ENCODE data around the gene FOXJ1.

The FOXJ1 gene

DNA sequence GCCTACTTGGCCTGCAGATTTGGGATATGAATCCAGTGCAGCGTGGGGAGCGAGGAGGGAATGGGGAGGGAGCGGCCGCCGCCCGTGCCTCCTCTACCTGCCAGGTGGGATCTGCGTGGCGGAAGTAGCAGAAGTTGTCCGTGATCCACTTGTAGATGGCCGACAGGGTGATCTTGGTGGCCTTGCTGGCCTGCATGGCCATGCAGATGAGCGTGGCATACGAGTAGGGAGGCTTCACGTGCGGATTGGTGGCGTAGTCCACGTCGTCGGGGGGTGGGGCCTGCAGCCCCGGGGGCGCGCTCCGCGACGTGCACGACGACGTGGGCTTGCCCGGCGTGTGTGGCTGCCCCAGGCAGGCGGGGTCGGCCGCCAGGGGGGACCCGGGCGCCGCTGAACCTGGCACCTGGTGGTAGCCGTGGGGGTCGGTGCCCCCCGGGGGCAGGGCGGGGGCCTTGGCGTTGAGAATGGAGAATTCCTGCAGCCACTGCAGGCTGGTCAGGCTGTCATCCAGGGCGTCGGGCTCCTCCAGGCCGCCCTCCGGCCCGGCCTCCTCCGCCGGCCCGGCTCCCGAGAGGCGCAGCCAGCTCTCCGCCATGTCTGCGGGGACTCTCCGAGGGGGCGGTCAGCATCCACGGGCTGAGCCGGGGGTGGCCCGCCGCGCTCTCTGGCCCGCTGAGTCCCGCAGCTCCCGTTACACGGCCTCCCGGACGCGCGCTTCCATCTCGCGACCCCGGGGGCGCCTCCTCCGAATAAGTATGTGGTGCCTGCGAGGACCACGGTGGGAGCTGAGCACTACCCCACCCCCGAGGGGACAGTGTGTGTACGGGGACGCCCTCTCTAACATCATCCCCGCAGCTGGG, 1.0 kb downstream of the FOXJ1 start:
- no peak for DNase-seq

DNA sequence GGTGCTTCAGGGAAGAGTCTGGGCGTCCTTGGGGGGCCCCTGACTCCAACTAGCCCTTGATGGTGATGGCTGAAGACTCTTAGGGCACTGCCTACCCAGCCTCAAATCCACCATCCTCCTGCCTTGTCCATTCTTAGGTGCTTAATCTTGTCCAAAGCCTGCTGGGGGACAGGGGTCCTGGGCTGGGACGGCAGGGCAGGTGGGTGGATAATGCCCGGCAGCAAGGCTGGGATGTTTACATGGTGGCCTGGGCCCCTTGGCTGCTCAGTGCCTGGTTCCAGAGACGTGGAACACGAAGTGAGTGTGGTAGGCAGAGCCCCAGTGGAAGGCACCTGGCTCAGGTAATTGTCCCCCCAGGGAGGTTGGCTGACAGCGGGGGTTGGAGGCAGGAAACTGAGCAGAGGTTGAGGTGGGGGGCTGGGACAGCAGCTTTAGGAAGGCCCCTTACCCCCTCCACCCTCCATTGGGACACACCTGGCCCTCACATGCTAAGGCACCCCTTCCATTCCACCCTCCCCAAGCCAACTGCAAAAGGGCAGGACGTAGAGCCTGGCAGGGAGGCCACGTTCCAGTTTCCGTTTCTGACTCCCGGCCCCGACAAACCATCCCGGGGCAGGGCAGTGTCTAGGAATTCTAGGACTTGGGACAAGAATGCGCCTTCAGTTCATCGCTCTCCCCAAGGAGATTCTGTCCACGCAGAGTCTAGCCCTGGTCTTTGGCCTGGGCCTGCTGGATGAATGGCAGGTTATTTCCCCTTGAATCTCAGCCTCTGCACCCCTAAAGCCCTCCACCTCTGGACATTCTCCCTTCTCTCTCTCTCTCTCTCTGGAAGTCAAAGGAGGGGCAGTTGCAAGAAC, 1.9 kb downstream of the FOXJ1 start:
- no peak for DNase-seq

DNA sequence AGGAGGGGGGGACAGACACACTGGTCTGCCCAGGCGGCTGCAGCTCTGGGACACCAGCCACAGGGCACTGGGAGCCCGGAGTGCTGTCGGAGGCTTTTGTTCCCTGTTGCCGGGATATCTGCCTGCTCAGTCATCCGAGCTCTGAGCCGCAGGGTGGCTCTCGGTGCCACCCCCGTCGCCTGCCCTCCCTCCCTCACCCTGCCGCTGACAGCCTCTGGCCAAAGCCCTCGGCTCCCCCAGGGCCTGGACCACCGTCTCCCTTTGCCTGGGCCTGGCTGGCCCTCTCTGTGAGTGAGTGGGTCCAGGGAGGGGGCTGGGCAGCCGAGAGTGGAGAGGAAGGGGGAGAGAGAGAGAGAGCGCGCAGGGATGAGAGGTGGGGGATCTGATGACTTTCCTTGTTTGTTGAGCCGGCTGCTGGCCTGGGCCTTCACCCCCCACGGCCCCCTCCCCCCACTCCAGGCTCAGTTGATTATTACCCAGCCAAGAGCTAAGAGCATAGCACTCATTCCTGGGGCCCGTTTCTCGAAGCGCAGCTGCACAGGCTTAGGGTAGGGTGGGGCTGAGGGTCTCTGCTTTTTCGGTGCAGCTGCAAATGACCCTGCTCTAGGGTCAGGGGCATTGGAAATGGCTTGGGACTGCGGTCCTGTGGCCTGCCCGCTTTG, 2.7 kb downstream of the FOXJ1 start:
- no peak for DNase-seq

GRCh38 chr17:76137351-76138233, 3.5 kb downstream of the FOXJ1 start:
- no peak for DNase-seq

DNA sequence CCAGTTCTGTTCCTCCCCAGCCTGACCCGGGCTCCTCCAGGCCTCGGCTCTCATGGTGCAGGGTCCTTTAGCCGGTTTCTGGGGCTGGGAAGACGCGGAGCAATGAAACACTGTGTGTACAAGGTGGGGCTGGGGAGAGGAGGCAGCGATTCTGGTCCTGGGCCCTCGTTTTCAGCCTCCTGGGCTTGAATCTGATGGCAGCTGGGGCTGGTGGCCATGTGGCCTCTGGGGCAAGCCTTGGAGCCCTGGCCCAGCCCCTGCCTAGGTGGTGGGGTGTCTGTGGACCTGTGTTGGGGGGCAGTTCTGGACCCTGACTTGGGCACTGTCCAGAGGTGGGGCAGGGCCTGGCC, 4.1 kb downstream of the FOXJ1 start:
- DNase-seq = no peak

GRCh38 chr17:76136276-76137000, 4.6 kb downstream of the FOXJ1 start:
- no peak for DNase-seq

DNA sequence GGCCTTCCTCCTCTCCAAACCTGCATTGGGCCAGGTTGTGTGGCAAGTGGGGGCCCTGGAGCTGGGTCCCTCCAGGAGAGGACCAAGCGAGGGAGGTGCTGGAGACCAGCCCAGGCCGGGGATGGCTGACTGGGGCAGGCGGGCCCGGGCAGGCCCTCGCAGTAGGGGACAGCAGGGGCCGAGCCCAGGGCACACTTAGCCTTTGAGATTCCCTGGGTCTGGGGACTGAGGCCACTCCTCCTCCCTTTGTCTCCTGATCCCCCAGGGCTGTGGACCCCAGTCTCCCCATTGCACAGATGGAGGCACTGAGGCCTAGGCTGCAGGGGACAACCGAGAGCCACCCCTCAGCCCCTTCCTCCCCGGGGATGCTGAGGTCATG, 5.2 kb downstream of the FOXJ1 start:
- DNase-seq = no peak

- no peak for DNase-seq
Measured at GRCh38 chr17:76134911-76135809, 5.9 kb downstream of the FOXJ1 start.

DNA sequence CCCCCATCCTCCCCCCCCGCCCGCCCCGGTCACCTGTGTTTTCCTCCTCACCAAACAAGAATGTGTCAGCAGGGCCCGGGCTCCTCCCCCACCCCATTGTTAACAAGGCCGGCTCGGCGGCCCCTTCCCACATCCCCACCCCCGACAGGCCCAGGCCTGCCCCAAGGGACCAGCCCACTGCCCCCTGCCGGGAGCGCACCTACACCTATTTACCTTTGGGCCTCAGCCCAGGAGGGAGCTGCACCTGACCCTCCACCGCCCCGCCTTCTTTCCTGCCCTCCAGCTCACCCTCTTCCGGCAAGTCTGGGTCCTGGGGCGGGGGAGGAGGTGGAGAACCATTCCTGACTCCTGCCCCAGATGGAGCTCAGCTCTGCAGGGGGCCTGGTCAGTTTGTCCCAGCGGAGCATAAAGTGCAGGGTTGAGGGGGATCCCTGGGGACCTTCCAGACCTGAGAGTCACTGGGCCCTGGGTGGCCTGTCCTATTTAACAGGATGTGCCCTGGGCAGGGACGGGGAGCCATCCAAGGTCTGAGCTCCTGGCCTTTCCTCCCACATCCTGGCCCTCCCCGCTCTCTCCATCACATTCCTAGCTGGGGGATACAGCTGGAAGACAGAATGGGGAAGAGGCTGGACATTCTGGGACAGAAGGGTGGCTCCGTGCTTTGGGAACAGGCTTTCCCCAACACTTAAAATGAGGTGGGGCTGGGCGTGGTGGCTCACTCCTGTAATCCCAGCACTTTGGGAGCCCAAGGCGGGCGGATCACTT, 8.3 kb downstream of the FOXJ1 start:
- DNase-seq = no peak

DNA sequence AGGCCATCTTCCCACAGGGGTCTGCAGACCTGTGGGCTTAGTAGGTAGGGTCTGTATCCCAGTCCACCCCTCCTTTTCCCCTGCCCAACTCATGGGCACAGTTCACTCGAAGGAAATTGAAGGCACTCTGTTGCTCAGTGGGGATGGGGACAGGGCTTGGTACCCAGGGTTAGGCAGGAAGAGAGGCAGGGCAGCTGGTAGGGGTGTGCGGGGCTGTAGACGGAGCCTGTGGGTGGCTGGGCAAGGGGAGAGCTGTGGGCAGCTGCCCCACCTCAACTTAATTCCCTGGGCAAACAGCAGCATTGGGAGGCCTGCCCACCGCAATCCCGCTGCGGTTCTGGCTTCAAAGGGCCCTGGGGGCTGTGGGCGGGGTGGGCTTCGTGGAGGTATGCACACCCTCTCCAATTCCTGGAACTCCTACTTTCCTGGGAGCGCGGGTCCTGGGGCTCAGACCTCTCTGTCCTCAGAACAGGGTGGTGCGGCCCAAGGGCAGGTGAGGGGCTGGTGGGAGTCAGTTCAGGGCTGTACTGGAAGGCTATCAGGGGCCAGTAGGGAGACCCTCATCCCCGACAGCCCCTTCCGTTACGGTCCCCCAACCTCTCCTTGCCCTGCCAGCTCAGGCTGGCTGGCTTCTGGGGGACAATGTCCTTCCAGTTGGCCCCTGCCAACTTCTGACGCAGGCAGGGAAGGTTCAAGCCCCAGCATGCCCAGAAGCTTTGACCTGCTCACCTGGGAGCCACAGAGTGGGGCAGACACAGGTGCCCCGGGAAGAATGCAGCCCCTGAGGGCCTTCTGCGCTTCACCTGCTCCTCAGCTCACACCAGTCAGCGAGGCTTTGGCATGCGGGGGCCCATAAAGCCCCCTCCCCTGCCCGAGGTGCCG, 9.1 kb downstream of the FOXJ1 start:
- DNase-seq = no peak

GRCh38 chr17:76131051-76131691, 9.9 kb downstream of the FOXJ1 start:
- DNase-seq = no peak

- no peak for DNase-seq
Measured at GRCh38 chr17:76130473-76130872, 10.6 kb downstream of the FOXJ1 start.

DNA sequence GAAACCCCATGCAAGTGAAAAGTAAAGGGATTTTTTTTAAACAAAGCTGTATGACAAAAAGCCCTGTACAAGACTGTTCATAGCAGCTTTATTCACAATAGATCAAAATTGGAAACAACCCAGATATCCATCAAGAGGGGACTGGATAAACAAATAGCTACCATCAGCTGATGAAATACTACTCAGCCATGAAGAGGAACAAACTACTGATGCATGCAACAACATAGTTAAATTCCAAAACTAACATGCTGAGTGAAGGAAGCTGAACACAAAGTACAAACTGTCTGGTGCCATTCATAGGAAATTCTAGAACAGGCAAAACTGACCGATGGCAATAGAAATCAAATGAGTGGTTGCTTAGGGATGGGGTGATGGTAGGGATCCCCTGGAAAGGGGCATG, 15.1 kb downstream of the FOXJ1 start:
- DNase-seq = no peak

DNA sequence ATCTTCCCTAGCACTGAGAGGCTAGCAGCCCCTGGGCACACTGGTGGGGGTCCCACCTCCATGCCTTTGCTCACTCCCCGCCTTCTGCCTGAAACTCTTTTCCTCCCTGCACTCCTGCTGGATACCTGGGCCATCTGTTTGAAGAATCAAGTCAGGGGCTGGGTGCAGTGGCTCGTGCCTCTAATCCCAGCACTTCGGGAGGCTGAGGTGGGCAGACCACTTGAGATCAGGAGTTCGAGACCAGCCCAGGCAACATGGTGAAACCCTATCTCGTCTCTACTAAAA, 15.7 kb downstream of the FOXJ1 start:
- no peak for DNase-seq

GRCh38 chr17:76124582-76125390, 16.3 kb downstream of the FOXJ1 start:
- no peak for DNase-seq

DNA sequence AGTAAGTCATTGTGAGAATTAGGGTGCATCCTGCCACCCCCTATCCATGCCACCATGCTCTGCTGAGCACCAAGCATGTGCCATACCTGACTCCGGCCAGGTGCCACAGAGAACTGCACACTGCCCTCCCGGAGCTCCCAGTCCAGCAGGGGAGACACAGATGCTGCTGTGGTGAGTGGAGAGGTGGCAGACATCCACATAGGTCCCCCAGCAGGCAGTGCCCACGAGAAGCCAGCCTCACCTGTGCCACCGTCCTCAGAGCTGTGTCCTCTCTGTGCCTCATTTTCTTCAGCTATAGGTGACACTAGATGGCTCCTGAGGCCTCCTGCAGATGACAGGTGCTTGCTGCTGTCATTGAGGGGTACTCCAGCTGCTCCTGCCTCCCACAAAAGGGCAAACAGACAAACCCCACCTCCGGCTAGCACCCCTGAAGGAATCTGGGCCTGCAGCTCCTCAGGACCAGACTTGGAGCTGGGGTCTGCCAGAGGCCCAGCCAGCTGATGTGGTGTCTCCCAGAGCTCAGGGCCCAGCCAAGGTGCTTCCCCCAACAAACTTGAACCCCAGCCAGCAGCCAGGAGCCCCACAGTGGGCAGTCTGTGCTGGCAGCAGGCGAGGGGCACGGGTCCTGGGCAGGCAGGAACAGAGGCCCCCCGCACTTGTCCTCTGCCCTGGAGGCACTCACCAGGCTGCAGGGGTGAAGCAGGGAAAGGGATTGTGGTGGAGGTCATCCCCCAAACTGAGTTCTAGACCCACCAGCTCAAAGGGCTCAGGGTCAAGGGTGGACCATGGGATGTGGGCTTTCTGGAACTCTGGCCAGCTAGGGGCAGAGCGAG, 17.1 kb downstream of the FOXJ1 start:
- DNase-seq = no peak

DNA sequence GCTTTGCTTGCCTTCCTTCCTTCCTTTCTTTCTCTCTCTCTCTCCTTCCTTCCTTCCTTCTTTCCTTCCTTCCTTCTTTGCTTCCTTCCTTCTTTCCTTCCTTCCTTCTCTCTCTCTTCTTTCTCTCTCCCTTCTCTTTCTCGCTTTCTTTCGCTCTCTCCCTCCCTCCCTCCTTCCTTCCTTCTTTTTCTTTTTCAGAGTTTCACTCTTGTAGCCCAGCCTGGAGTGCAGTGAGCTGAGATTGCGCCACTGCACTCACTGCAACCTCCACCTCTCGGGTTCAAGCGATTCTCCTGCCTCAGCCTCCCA, 17.9 kb downstream of the FOXJ1 start:
- no peak for DNase-seq

Data from NCI-H524 treated with DMSO at 0.1 percent for 48 hours (cell line).